Body of pancreas (tissue), 4 donors: ENCODE results near the gene ZNF787. TPM values are rescaled to one million over a fixed set of nuclear protein-coding genes. Genes with fewer than 3 reads are reported as not detected.
A peak's percentile ranks its signal among the peaks of the same experiment; 100 is the strongest.

Experiments used
- ATAC-seq: fragments of 150-250 bp; one replicate; pipeline ENCODE4 v1.9.1; 2016
- DNase-seq, 4 donors: peaks; one replicate each; pipeline ENCODE4 v3.0.0-alpha.2; 2019
- H3K27ac ChIP-seq, 4 donors: fragments of 200-600 bp; sonication (generic); 1 replicate in 3 of 4; 2 replicates in 1 of 4; pipeline versions ENCODE4 v1.5.1 to v1.6.1; 2016 to 2019; ENCODE audit warnings: mild to moderate bottlenecking in 1 of 4, mixed read lengths in 1 of 4, moderate library complexity in 1 of 4
- H3K27me3 ChIP-seq, 2 donors: fragments of 200-600 bp; sonication (generic); one replicate each; pipeline ENCODE4 v1.6.0; 2016; ENCODE audit warnings: mild to moderate bottlenecking in 1 of 2
- H3K36me3 ChIP-seq, 2 donors: fragments of 200-600 bp; sonication (generic); replicated peaks in 1 of 2; 2 replicates each; pipeline ENCODE4 v1.5.1; 2016; ENCODE audit warnings: low read depth in 2 of 2; ENCODE audit not compliant: insufficient read depth in 1 of 2
- H3K4me1 ChIP-seq: fragments of 200-600 bp; sonication (generic); one replicate; pipeline ENCODE4 v1.6.0; 2016
- H3K4me3 ChIP-seq, 2 donors: fragments of 200-600 bp; sonication (generic); 1 replicate in 1 of 2; 2 replicates in 1 of 2; pipeline ENCODE4 v1.5.1; 2016 to 2019
- H3K9me3 ChIP-seq, 3 donors: fragments of 200-600 bp; sonication (generic); 1 replicate in 2 of 3; 2 replicates in 1 of 3; pipeline ENCODE4 v1.5.1; 2016
- POLR2A ChIP-seq, 3 donors: fragments of 450-650 bp; IDR thresholded peaks; one replicate each; pipeline ENCODE4 v1.6.1; 2016; ENCODE audit warnings: antibody characterized with exemption in 3 of 3, mild to moderate bottlenecking in 2 of 3
- WGBS, 2 donors: methylation state at CpG; one replicate each; pipeline ENCODE4 v1.1.5; 2017; 5-methylcytosine and 5-hydroxymethylcytosine counted together
- intact Hi-C: fragments of 100-400 bp; cut with DNase I; formaldehyde crosslinking; loops from one replicate; pipeline ENCODE4 v1.15.1; 2023
- total RNA-seq, 2 donors: library from RNA; depleted of rRNA; stranded (reverse); fragments of >200 nt; gene quantifications; one replicate each; pipeline ENCODE4 v1.1.0, GENCODE V29; 2016
- TF ChIP-seq, protein P1 (sequence below), 7 experiments: fragments of 450-650 bp in 4 of 7; fragments of 200-600 bp in 3 of 7; sonication (generic) in 3 of 7; IDR thresholded peaks; one replicate each; pipeline ENCODE4 v1.5.1; 2016 to 2019; ENCODE audit warnings: antibody characterized with exemption in 7 of 7

The ZNF787 gene
- total RNA-seq, 2 donors from 2014 or later, result 12.7 to 21.1 TPM

DNA sequence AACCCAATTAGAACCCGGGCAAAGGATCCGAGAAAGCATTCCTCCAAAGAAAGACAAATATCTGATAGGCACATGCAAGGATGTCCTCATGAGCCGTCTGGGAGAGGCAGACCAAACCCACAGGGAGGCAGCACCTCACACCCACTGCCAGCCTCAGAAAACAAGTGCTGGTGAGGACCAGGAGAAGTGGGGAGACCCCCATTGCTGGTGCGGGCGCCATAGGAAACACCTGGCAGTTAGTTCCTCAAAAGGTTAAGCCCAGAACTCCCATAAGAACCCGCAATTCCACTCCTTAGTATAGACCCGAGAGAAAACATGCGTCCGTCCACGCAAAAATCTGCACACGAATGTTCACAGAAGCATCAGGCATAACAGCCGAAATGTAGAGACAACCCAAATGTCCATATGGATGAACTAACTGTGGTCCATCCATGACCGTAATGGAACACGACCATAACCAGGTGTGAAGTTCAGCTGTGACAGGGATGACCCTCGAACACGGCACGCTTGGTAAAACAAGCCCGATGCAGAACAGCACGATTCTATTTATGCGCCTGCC lies 7.9 kb downstream of the ZNF787 start:
- DNase-seq (no peak), ATAC-seq (no peak)
- Histone ChIP-seq H3K4me3 (no peak overlapping the region), H3K27ac (peak overlapping the region in 3 of 4 donors; percentile 10 to 86 (median 80)), H3K27me3 (no peaks in the 10 kb centered on the region), H3K9me3 (no peaks in the 10 kb centered on the region), H3K36me3 (no peaks in the 10 kb centered on the region), H3K4me1 (peaks cover 87% of the 10 kb centered on the region)
- WGBS, 2 donors, result 56 to 72% methylated on average over 15 to 20 of the region's 20 CpGs
- no peak for TF ChIP-seq POLR2A (IDR thresholded peaks at IDR 0.05)
- TF ChIP-seq, protein P1, sequence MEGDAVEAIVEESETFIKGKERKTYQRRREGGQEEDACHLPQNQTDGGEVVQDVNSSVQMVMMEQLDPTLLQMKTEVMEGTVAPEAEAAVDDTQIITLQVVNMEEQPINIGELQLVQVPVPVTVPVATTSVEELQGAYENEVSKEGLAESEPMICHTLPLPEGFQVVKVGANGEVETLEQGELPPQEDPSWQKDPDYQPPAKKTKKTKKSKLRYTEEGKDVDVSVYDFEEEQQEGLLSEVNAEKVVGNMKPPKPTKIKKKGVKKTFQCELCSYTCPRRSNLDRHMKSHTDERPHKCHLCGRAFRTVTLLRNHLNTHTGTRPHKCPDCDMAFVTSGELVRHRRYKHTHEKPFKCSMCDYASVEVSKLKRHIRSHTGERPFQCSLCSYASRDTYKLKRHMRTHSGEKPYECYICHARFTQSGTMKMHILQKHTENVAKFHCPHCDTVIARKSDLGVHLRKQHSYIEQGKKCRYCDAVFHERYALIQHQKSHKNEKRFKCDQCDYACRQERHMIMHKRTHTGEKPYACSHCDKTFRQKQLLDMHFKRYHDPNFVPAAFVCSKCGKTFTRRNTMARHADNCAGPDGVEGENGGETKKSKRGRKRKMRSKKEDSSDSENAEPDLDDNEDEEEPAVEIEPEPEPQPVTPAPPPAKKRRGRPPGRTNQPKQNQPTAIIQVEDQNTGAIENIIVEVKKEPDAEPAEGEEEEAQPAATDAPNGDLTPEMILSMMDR (IDR thresholded peaks at IDR 0.05), result no peak
- intact Hi-C loops, result no loop called here

DNA sequence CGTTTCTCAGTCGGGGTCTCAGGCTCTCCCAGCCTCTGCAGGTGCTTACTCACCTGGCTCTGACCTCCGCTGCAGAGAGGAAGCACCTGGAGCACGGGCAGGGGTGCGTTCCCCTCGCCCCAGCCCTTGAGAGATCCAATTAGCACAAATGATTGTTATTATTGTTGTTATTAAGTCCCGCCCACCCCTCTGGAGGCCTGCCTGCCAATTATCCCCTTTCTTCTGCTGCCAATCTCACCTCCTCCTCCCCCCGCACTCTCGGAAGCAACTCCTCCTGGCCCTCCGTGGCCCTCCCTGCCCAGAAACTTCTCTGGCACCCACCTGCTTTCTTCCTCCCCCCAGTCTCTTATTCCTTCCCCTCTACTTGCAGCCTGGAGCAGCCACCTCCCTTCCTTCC lies 8.8 kb downstream of the ZNF787 start:
- intact Hi-C loops, result no loop called here
- DNase-seq, result no peak
- 36 to 44% methylated on average over 10 of the region's 10 CpGs for WGBS, 2 donors
- ATAC-seq, result no peak
- Histone ChIP-seq H3K9me3 (no peaks in the 10 kb centered on the region), H3K27ac (peak overlapping the region; percentile 71 to 86 (median 80)), H3K27me3 (no peaks in the 10 kb centered on the region), H3K4me3 (no peak overlapping the region), H3K4me1 (peaks cover 86% of the 10 kb centered on the region), H3K36me3 (no peaks in the 10 kb centered on the region)
- no peak for TF ChIP-seq POLR2A (IDR thresholded peaks at IDR 0.05)
- TF ChIP-seq, protein P1 (IDR thresholded peaks at IDR 0.05), result no peak

DNA sequence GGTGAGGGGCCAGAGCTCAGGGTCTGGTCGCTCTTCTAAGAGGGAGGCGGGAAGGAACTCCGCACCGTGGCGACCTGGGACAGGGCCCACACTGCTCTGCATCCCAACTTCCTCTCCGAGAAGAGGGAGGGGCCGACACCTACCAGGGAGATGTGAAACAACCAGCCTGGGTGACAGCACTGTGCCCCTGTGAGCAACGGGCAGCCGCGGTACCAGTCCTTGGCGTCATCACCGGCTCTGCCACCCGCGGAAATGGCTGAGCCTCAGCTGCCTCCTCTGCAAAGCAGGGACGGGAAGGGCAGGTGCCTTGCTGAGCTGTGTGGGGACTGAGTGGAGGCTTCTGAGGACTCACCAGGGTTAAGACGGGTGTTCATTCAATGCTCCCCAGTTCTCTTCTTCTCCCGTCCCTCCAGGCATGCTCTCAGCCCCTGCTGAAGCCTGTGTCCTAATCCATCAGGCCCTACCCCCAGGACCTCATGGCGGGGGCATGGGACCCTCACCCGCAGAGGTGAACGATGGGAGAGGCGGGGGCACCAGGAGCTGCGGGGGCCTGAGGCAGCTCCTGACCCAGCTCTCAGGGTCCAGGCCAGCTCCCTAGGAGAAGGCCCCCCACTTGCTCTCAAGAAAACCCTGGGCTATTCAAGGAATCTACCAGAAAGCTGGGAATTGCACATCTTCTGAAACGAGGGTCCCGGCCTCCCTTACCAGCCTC lies 9.3 kb downstream of the ZNF787 start:
- DNase-seq (peak in 3 of 4 donors; percentile 42 to 69 (median 58)), ATAC-seq (peak; percentile 17)
- TF ChIP-seq, protein P1 (IDR thresholded peaks at IDR 0.05), result no peak
- no peak for TF ChIP-seq POLR2A (IDR thresholded peaks at IDR 0.05)
- intact Hi-C loops, result no loop called here
- H3K27me3 ChIP-seq, result no peaks in the 10 kb centered on the region
- H3K4me1 ChIP-seq, result peaks cover 86% of the 10 kb centered on the region
- WGBS, 2 donors, result 38 to 40% methylated on average over 13 to 24 of the region's 24 CpGs
- peak overlapping the region; percentile 71 to 86 (median 80) for H3K27ac ChIP-seq
- no peaks in the 10 kb centered on the region for H3K36me3 ChIP-seq
- H3K9me3 ChIP-seq, result no peaks in the 10 kb centered on the region
- no peak overlapping the region for H3K4me3 ChIP-seq

DNA sequence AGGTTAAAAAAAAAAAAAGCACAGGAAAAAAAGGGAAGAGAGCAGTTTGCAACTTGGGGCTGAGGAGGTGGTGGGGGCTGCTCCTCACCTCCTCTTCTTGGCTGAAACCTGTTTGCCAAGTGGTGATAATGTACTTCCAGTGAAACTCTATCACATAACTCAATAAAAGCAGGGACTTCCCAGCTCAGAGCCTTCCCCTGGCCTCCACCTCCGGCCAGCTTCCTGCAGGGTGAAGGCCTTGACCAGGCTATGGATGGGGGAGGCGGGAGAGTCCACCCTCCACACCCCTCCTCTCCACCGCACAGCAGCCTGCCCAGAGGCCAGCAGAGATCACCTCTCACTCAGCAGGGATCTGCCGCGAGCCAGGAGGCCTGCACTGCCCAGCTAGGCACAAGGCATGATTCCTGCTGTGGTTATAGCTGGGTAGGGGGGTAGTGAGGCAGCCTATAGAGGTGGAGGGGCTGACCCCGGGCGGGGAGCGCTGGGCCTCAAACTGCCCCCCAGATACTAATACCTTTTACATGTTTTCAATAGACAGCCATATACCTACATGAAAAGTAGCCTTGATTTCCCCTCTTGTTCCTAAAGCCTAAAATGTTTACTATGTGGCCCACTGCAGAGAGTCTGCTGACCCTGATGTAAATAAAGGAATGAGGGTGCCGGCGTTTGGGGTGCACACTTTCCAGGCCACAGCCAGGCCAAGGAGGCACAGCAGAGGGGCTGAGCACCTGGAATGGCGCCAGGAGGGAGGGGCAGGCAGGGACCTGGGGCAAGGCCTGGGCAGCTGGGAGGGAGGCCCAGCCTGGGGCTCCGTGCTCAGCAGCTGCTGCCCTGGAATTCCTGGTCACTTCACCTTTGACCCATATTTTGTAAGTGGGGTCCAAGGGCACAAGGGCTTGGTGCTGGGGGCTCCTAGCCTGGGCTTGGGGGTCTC lies 10.3 kb downstream of the ZNF787 start:
- intact Hi-C loops, result no loop called here
- Histone ChIP-seq H3K36me3 (no peaks in the 10 kb centered on the region), H3K9me3 (no peaks in the 10 kb centered on the region), H3K27me3 (no peaks in the 10 kb centered on the region), H3K27ac (peak overlapping the region; percentile 71 to 86 (median 80)), H3K4me1 (peaks cover 93% of the 10 kb centered on the region), H3K4me3 (no peak overlapping the region)
- DNase-seq (peak; percentile 59 to 80 (median 74)), ATAC-seq (peak; percentile 74)
- WGBS, 2 donors, result 18 to 21% methylated on average over 7 to 12 of the region's 12 CpGs
- TF ChIP-seq, protein P1 (IDR thresholded peaks at IDR 0.05), result no peak
- peak in 1 of 3 donors; percentile 24 for TF ChIP-seq POLR2A (IDR thresholded peaks at IDR 0.05)
